ENCODE data around the gene FAM117B.

FAM117B gene

DNA sequence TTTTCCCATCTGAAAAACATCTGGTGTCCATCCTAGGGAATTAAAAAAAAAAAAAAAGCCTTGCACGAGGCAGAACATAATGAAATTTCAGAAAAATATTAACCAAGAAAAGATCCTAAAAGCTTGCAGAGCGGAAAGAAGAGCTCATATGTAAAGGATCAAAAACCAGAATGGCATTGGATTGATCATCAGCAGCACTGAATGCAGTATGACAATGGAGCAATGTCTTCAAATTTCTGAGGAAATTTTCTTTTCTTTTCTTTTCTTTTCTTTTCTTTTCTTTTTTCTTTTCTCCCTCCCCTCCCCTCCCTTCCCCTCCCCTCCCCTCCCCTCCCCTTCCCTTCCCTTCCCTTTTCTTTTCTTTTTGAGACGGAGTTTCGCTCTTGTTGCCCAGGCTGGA is 21.3 kb upstream of the FAM117B start:
- Histone ChIP-seq H3K4me1 (ENCODE audit: low read depth, poor library complexity, severe bottlenecking) (no peaks in the 10 kb centered on the region), H3K36me3 (ENCODE audit: insufficient read depth) (no peaks in the 10 kb centered on the region), H2AFZ (ENCODE audit: low read depth) (no peak overlapping the region), H3K27ac (no peak overlapping the region), H3K9ac (no peak overlapping the region), H3K27me3 (ENCODE audit: insufficient read depth, low read depth) (no peaks in the 10 kb centered on the region), H3K4me3 (IDR thresholded peaks at IDR 0.05; ENCODE audit: insufficient read depth, low read depth, low read length) (no peak overlapping the region), H4K20me1 (ENCODE audit: insufficient read depth) (no peaks in the 10 kb centered on the region), H3K4me2 (no peak overlapping the region), H3K79me2 (ENCODE audit: insufficient read depth, low read depth) (no peaks in the 10 kb centered on the region)
- TF ChIP-seq, protein P1, sequence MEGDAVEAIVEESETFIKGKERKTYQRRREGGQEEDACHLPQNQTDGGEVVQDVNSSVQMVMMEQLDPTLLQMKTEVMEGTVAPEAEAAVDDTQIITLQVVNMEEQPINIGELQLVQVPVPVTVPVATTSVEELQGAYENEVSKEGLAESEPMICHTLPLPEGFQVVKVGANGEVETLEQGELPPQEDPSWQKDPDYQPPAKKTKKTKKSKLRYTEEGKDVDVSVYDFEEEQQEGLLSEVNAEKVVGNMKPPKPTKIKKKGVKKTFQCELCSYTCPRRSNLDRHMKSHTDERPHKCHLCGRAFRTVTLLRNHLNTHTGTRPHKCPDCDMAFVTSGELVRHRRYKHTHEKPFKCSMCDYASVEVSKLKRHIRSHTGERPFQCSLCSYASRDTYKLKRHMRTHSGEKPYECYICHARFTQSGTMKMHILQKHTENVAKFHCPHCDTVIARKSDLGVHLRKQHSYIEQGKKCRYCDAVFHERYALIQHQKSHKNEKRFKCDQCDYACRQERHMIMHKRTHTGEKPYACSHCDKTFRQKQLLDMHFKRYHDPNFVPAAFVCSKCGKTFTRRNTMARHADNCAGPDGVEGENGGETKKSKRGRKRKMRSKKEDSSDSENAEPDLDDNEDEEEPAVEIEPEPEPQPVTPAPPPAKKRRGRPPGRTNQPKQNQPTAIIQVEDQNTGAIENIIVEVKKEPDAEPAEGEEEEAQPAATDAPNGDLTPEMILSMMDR (conservative IDR thresholded peaks at IDR 0.05; ENCODE audit: low read depth, low read length), result no peak

DNA sequence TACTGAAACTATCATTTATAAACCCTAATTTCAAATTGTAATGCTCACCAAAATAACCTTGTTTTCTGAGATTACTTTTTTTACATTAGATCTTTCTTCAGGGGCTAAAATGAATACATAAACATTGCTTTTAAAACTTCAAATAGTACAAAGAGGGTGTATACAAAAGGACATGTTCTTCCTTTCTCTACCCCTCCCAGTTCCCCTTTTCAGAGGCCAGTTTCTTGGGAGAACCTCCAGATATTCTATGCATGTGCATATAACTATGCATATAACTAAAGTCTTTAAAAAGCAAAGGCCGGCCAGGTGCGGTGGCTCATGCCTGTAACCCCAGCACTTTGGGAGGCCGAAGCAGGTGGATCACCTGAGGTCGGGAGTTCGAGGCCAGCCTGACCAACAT is 10.6 kb upstream of the FAM117B start:
- Histone ChIP-seq H3K4me2 (no peak overlapping the region), H2AFZ (ENCODE audit: low read depth) (no peak overlapping the region), H3K79me2 (ENCODE audit: insufficient read depth, low read depth) (no peaks in the 10 kb centered on the region), H3K27ac (no peak overlapping the region), H3K36me3 (ENCODE audit: insufficient read depth) (no peaks in the 10 kb centered on the region), H3K4me1 (ENCODE audit: low read depth, poor library complexity, severe bottlenecking) (no peaks in the 10 kb centered on the region), H4K20me1 (ENCODE audit: insufficient read depth) (no peaks in the 10 kb centered on the region), H3K9ac (no peak overlapping the region), H3K4me3 (IDR thresholded peaks at IDR 0.05; ENCODE audit: insufficient read depth, low read depth, low read length) (no peak overlapping the region), H3K27me3 (ENCODE audit: insufficient read depth, low read depth) (no peaks in the 10 kb centered on the region)
- TF ChIP-seq, protein P1 (conservative IDR thresholded peaks at IDR 0.05; ENCODE audit: low read depth, low read length), result no peak

DNA sequence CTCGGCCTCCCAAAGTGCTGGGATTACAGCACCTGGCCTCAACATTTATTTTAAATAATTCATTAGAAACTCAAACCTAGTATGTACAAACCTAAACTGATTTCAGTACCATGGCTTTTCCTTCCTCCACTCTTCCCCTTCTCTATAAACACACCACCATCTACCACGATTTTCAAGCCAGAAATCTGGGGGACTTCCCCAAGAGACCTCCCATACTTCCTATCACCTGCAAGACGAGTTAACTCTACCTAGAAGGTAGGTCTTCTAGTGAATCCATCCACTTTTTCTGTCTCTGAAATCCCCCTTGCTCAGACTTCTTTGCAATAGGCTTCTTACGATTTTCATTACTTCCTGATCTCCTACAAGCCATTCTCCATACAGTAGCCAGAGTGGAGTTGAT is 7.7 kb upstream of the FAM117B start:
- TF ChIP-seq, protein P1 (conservative IDR thresholded peaks at IDR 0.05; ENCODE audit: low read depth, low read length), result no peak
- Histone ChIP-seq H3K4me3 (IDR thresholded peaks at IDR 0.05; ENCODE audit: insufficient read depth, low read depth, low read length) (no peak overlapping the region), H4K20me1 (ENCODE audit: insufficient read depth) (no peaks in the 10 kb centered on the region), H3K79me2 (ENCODE audit: insufficient read depth, low read depth) (no peaks in the 10 kb centered on the region), H3K27me3 (ENCODE audit: insufficient read depth, low read depth) (no peaks in the 10 kb centered on the region), H2AFZ (ENCODE audit: low read depth) (no peak overlapping the region), H3K4me2 (no peak overlapping the region), H3K36me3 (ENCODE audit: insufficient read depth) (no peaks in the 10 kb centered on the region), H3K27ac (no peak overlapping the region), H3K4me1 (ENCODE audit: low read depth, poor library complexity, severe bottlenecking) (no peaks in the 10 kb centered on the region), H3K9ac (no peak overlapping the region)

DNA sequence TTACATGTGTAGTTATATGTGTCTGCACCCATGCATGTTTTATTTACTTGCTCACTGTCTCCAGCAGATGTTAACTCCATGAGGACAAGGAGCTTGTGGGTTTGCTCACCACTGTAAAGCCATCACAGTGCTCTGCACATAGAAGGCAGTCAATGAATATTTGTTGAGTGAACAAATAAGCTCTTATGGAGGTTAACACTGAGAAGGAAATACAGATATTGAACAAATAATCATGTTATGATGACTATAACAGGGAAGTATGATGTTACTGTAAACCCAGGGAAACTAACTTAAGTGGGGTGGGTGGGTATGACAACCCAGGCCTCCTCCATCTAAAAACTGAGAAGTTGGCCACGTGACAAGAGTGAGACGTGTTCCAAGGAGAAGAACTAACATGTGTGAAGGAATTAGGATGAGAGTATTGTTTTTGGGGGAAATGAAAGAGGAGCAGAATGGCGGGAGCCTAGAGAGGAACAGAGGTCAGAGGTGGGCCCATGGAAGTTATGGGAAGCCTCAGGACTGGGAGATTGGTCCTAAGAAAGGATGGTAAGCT is 6.0 kb upstream of the FAM117B start:
- Histone ChIP-seq H3K79me2 (ENCODE audit: insufficient read depth, low read depth) (no peaks in the 10 kb centered on the region), H3K9ac (no peak overlapping the region), H3K27ac (no peak overlapping the region), H3K36me3 (ENCODE audit: insufficient read depth) (no peaks in the 10 kb centered on the region), H3K4me2 (no peak overlapping the region), H4K20me1 (ENCODE audit: insufficient read depth) (no peaks in the 10 kb centered on the region), H3K4me1 (ENCODE audit: low read depth, poor library complexity, severe bottlenecking) (peaks cover 1% of the 10 kb centered on the region), H3K27me3 (ENCODE audit: insufficient read depth, low read depth) (no peaks in the 10 kb centered on the region), H3K4me3 (IDR thresholded peaks at IDR 0.05; ENCODE audit: insufficient read depth, low read depth, low read length) (no peak overlapping the region), H2AFZ (ENCODE audit: low read depth) (no peak overlapping the region)
- TF ChIP-seq, protein P1 (conservative IDR thresholded peaks at IDR 0.05; ENCODE audit: low read depth, low read length), result no peak
